Measurements from ENCODE around the gene POU4F1. TPM values are rescaled to one million over a fixed set of nuclear protein-coding genes. Genes with fewer than 3 reads are reported as not detected.
A peak's percentile ranks its signal among the peaks of the same experiment; 100 is the strongest.

Gene POU4F1
- polyA plus RNA-seq, 1 donor from 2014 or later = not detected

DNA sequence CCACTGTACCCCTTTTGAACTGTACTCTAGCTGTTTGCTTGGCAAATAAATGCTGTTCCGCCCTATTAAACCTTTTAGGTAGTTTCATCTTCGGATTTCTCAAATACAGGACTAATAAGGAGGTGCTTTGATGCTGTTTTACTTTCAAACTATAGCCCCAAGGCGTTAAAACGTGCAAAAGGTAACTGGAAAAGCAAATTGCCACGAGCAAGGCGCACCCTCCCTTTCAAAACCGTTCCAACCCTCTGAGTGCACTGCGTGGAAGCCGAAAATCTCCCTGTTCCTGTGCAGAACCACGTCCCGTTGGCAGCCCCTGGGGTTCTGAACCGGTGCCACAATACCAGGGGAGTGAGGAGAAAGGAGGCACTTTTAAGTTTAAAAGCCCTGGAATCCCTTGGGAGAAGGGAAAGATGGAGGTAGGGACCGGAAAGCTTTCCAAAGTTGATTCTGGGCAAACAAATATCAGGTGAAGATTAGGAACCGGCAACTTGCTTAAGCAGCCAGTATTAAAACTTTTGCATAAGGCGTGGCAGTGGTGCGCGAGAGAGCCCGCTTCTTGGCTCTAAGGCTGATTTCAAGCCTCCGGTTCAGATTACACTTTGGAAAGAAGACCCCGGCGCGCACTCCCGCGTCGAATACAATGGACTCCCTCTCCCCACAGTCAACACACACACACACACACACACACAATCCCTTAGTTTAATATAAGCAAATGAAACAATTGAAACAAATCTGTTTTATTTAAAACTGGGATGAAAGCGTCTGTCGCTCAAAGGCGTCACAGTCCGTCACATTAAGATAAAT, 9.5 kb downstream of the POU4F1 start:
- Histone ChIP-seq H3K9me2 (ENCODE audit: insufficient read depth, low read length) (no peaks in the 10 kb centered on the region), H3K36me3 (ENCODE audit: insufficient read depth, low read length) (no peaks in the 10 kb centered on the region), H3K27ac (ENCODE audit: low read length) (no peak overlapping the region), H4K20me1 (ENCODE audit: insufficient read depth) (no peaks in the 10 kb centered on the region), H3K9ac (ENCODE audit: low read length) (no peak overlapping the region), H3K27me3 (ENCODE audit: insufficient read depth, low read depth, low read length) (peaks cover 100% of the 10 kb centered on the region), H3K9me3 (ENCODE audit: low read length) (no peaks in the 10 kb centered on the region), H3K4me2 (ENCODE audit: low read length) (no peak overlapping the region), H3K4me3 (ENCODE audit: low read length) (no peak overlapping the region), H2AFZ (ENCODE audit: low read depth, low read length) (no peak overlapping the region), H3F3A (ENCODE audit: insufficient read depth, low read length, poor library complexity, severe bottlenecking) (no peaks in the 10 kb centered on the region), H3K79me2 (replicated peaks; ENCODE audit: insufficient read depth, low read length) (no peaks in the 10 kb centered on the region)
- TF ChIP-seq MXI1 (conservative IDR thresholded peaks at IDR 0.05; ENCODE audit: poor library complexity, severe bottlenecking) (no peak), RAD21 (conservative IDR thresholded peaks at IDR 0.05) (no peak), SMC3 (conservative IDR thresholded peaks at IDR 0.05; ENCODE audit: poor library complexity) (no peak), EZH2 (IDR thresholded peaks at IDR 0.05; ENCODE audit: borderline replicate concordance, insufficient read depth, low read length, poor library complexity, severe bottlenecking) (peak; percentile 42), EP300 (conservative IDR thresholded peaks at IDR 0.05; ENCODE audit: poor library complexity, severe bottlenecking) (no peak), POLR2AphosphoS5 (IDR thresholded peaks at IDR 0.05) (peak; percentile 51), TAF1 (IDR thresholded peaks at IDR 0.05; ENCODE audit: low read depth) (no peak)
- TF ChIP-seq, protein P1, sequence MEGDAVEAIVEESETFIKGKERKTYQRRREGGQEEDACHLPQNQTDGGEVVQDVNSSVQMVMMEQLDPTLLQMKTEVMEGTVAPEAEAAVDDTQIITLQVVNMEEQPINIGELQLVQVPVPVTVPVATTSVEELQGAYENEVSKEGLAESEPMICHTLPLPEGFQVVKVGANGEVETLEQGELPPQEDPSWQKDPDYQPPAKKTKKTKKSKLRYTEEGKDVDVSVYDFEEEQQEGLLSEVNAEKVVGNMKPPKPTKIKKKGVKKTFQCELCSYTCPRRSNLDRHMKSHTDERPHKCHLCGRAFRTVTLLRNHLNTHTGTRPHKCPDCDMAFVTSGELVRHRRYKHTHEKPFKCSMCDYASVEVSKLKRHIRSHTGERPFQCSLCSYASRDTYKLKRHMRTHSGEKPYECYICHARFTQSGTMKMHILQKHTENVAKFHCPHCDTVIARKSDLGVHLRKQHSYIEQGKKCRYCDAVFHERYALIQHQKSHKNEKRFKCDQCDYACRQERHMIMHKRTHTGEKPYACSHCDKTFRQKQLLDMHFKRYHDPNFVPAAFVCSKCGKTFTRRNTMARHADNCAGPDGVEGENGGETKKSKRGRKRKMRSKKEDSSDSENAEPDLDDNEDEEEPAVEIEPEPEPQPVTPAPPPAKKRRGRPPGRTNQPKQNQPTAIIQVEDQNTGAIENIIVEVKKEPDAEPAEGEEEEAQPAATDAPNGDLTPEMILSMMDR (IDR thresholded peaks at IDR 0.05; ENCODE audit: poor library complexity, severe bottlenecking) = no peak
- TF ChIP-seq, protein P2, sequence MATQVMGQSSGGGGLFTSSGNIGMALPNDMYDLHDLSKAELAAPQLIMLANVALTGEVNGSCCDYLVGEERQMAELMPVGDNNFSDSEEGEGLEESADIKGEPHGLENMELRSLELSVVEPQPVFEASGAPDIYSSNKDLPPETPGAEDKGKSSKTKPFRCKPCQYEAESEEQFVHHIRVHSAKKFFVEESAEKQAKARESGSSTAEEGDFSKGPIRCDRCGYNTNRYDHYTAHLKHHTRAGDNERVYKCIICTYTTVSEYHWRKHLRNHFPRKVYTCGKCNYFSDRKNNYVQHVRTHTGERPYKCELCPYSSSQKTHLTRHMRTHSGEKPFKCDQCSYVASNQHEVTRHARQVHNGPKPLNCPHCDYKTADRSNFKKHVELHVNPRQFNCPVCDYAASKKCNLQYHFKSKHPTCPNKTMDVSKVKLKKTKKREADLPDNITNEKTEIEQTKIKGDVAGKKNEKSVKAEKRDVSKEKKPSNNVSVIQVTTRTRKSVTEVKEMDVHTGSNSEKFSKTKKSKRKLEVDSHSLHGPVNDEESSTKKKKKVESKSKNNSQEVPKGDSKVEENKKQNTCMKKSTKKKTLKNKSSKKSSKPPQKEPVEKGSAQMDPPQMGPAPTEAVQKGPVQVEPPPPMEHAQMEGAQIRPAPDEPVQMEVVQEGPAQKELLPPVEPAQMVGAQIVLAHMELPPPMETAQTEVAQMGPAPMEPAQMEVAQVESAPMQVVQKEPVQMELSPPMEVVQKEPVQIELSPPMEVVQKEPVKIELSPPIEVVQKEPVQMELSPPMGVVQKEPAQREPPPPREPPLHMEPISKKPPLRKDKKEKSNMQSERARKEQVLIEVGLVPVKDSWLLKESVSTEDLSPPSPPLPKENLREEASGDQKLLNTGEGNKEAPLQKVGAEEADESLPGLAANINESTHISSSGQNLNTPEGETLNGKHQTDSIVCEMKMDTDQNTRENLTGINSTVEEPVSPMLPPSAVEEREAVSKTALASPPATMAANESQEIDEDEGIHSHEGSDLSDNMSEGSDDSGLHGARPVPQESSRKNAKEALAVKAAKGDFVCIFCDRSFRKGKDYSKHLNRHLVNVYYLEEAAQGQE (IDR thresholded peaks at IDR 0.05; ENCODE audit: borderline replicate concordance) = no peak

DNA sequence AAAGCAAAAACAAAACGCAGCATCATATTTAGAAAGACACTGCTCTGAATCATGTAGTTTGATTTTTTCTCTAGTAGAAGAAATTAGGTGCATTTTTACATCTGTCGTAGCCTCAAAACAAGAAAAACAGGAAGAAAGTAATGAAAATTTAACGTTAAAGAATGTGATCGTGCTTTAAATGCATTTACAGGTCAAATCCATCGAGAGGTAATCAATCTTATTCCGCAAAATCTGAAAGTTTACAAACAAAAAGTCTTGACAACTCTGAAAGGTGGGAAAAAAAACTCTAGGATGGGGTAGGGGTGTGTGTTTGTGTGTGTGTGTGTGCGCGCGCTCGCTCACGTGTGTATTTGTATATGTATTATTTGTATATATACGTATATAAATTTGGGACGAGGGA, 10.2 kb downstream of the POU4F1 start:
- H4K20me1 ChIP-seq (ENCODE audit: insufficient read depth) = no peaks in the 10 kb centered on the region
- no peak overlapping the region for H3K4me2 ChIP-seq (ENCODE audit: low read length)
- peaks cover 100% of the 10 kb centered on the region for H3K27me3 ChIP-seq (ENCODE audit: insufficient read depth, low read depth, low read length)
- no peak overlapping the region for H3K4me3 ChIP-seq (ENCODE audit: low read length)
- H3F3A ChIP-seq (ENCODE audit: insufficient read depth, low read length, poor library complexity, severe bottlenecking) = no peaks in the 10 kb centered on the region
- no peak overlapping the region for H3K9ac ChIP-seq (ENCODE audit: low read length)
- H2AFZ ChIP-seq (ENCODE audit: low read depth, low read length) = no peak overlapping the region
- no peaks in the 10 kb centered on the region for H3K9me3 ChIP-seq (ENCODE audit: low read length)
- no peaks in the 10 kb centered on the region for H3K36me3 ChIP-seq (ENCODE audit: insufficient read depth, low read length)
- H3K79me2 ChIP-seq (replicated peaks; ENCODE audit: insufficient read depth, low read length) = no peaks in the 10 kb centered on the region
- H3K27ac ChIP-seq (ENCODE audit: low read length) = no peak overlapping the region
- H3K9me2 ChIP-seq (ENCODE audit: insufficient read depth, low read length) = no peaks in the 10 kb centered on the region
- TF ChIP-seq RAD21 (conservative IDR thresholded peaks at IDR 0.05) (no peak), POLR2AphosphoS5 (IDR thresholded peaks at IDR 0.05) (no peak)
- TF ChIP-seq, protein P2 (IDR thresholded peaks at IDR 0.05; ENCODE audit: borderline replicate concordance) = no peak
